ENCODE measurements around the gene BANF2. TPM values are rescaled to one million over a fixed set of nuclear protein-coding genes. Genes with fewer than 3 reads are reported as not detected.
"Not testable (repeated sequence)": the region's sequence is repeated elsewhere in the genome, so short reads cannot be mapped to it uniquely, and the experiment has no call there.

Gene BANF2
- total and polyA plus RNA-seq, 2 of the 4 experiments (the other 2 are of a cell fraction), result not detected

GRCh38 chr20:17659344-17659743 is 40.4 kb upstream of the BANF2 start:
- Histone ChIP-seq H3K79me1 (ENCODE audit: low read depth in 1 of 2, low read length in 2 of 2) (peaks cover 25 to 88% of the 10 kb centered on the region in 2 experiments), H3K9me1 (ENCODE audit: insufficient read depth, low read length) (peaks cover 28% of the 10 kb centered on the region), H3K36me3 (ENCODE audit: control insufficient read depth, insufficient read depth, low read length) (peaks cover 42% of the 10 kb centered on the region), H3K4me1 (ENCODE audit: control insufficient read depth, insufficient read depth, low read length) (peaks cover 34% of the 10 kb centered on the region), H4K20me1 (ENCODE audit: insufficient read depth, low read length) (peaks cover 94% of the 10 kb centered on the region)
- BruUV-seq (replicated peaks); H4K91ac ChIP-seq (ENCODE audit: insufficient read depth, low read depth, low read length); dilution Hi-C loops (cut with HindIII; ENCODE audit: low sequenced_read_pairs, unreplicated experiment); H2BK5ac ChIP-seq (ENCODE audit: low read depth, low read length, poor library complexity, severe bottlenecking); H3K27me3 ChIP-seq (ENCODE audit: control insufficient read depth, insufficient read depth, low read length); H2BK120ac ChIP-seq (ENCODE audit: low read depth, low read length); H4K8ac ChIP-seq (ENCODE audit: low read depth in 2 of 2, low read length in 2 of 2); H2AFZ ChIP-seq (replicated peaks; ENCODE audit: low read length, poor library complexity); DNase-seq; H3K9me3 ChIP-seq (ENCODE audit: control insufficient read depth, insufficient read depth, low read length); H3K56ac ChIP-seq (ENCODE audit: extremely low read depth, insufficient read depth, low read length); H2AK5ac ChIP-seq (ENCODE audit: low read depth, low read length); H3K23ac ChIP-seq (ENCODE audit: low read depth, low read length); ATAC-seq (ENCODE audit: low read depth); H3K4ac ChIP-seq (ENCODE audit: low read depth, low read length); H2AK9ac ChIP-seq (replicated peaks; ENCODE audit: low read depth, low read length, poor library complexity); POLR2A ChIA-PET (ENCODE audit: unreplicated experiment); in situ Hi-C loops (cut with MboI; ENCODE audit: low sequenced_read_pairs); intact Hi-C loops (cut with micrococcal nuclease); H2BK15ac ChIP-seq (ENCODE audit: low read depth, low read length); H3K9ac ChIP-seq (ENCODE audit: low read depth, low read length); H3K18ac ChIP-seq (ENCODE audit: low read depth, low read length); H2BK20ac ChIP-seq (ENCODE audit: low read depth, low read length); H3K4me2 ChIP-seq (ENCODE audit: low read depth, low read length); CTCF ChIA-PET; H3K14ac ChIP-seq (replicated peaks; ENCODE audit: low read depth, low read length); H3K4me3 ChIP-seq (ENCODE audit: insufficient read depth, low read depth, low read length); H4K5ac ChIP-seq (ENCODE audit: low read depth, low read length); H3K27ac ChIP-seq (ENCODE audit: insufficient read depth, low read length): not testable (repeated sequence)
- WGBS, 2 experiments (ENCODE audit: extremely low coverage in 2 of 2, insufficient read length in 1 of 2), result no CpG with 5 or more reads among the region's 7 CpGs

Data from IMR-90 (cell line).